ENCODE data around the gene ATP5IF1.

ATP5IF1 gene

DNA sequence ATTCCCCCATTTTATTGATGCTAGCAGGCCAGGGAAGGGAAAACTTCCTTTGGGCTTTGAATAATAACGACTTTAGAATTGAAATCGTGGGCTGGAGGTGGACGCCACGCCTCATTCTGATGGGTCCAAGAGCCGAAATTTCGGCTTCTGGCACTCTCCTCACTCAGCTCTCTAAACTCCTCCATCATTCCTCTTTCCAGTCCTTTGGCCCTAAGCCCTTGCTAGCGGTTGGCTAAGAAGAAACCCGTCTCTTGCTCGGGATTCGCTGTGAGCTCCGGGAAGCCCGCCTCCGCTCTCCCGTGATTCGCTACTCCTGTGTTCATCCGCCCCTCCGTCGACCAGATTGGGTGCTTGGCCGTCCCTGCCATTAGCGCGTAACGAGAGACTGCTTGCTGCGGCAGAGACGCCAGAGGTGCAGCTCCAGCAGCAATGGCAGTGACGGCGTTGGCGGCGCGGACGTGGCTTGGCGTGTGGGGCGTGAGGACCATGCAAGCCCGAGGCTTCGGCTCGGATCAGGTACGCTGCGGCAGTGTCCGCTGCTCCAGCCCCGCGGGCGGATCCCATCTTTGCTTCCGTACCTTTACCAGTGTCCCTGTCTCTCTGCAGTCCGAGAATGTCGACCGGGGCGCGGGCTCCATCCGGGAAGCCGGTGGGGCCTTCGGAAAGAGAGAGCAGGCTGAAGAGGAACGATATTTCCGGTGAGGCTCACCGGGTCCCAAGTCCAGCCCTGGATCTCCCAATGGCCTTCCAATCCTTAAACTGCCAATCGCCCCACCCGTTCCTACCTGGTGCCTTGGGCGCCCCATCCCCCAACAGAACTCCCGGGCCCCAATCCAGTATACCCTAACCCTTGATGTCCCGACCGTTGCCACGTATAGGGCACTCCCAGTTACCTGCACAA lies at the start of gene ATP5IF1:
TSS of gene ATP5IF1 (plus strand) at position 370 of the 901 bp plus-strand sequence. CDS start at position 430, 60 bp downstream.
- peak; percentile 100 for DNase-seq (ENCODE audit: low spot score)

DNA sequence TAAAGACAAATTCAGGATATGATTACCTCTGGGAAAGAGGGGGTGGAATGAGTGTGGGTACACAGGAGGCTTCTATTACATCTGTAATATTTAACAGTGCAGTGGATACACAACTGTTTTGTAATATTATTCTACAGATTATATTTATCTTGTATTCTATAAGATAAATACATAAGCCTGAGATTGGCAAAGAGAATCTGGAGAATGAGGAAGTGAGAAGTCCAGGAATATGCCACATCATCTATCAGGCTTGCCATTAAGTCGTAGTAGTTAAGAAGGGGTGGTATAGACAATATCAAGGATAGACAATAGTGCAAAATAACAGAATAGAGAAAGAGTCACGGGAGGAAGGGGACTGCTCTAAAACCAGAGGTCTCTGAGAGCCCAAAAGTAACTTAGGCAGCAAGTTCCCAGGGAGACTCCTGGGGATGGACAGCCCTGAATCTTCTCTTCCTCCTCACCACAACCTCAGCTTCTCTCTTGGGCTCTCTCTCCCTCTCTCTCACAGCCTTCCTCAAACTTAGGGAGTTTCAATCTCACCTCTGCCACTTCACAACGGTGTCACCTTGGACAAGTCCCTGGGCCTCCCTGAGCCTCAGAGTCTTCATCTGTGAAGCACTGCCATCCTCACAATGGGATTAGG lies 45.5 kb upstream of the ATP5IF1 start:
- no peak for DNase-seq (ENCODE audit: low spot score)

GRCh38 chr1:28190996-28191645 lies 44.8 kb upstream of the ATP5IF1 start:
- no peak for DNase-seq (ENCODE audit: low spot score)

- no peak for DNase-seq (ENCODE audit: low spot score)
These were observed 42.2 kb upstream of the ATP5IF1 start for GRCh38 chr1:28193701-28194161.

- DNase-seq (ENCODE audit: low spot score), result no peak
These were observed 41.4 kb upstream of the ATP5IF1 start for GRCh38 chr1:28194326-28195035.

DNA sequence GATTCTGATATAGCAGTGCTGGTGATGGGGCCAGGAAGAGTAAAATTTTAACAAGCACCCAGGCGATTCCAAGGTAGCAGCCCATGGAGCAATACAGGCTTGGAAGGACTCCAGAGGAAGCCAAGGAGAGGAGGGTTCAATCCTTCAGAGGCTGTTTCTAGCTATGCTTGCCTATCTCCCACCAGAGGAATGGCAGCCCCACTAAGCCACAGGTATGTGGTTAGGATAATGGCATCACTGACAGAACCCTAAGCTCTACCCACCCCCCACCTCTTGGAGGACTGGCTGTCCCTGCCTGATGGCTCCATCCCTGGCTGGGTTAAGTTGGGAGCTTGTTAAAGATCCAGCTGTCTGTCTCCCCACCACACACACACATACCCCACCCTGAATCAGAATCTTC lies 40.1 kb upstream of the ATP5IF1 start:
- no peak for DNase-seq (ENCODE audit: low spot score)

DNA sequence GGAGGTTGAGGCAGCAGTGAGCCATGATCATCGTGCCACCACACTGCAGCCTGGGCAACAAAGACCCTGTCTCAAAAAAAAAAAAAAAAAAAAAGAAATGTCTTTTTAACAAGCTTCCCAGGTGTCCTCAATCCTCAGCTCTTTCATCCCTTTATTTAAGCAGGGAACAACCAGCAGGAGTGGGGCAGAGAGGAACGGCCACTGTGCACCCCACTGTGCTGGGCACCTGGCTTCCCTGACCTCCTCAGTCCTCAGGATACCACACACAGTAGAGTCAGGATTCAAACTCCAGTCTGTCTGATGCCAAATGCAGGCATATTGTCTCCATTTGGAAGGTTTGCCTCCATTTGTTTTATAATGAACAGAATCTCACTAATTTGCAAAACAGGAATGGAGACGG lies 39.6 kb upstream of the ATP5IF1 start:
- no peak for DNase-seq (ENCODE audit: low spot score)

- DNase-seq (ENCODE audit: low spot score), result no peak
These were observed 38.1 kb upstream of the ATP5IF1 start for GRCh38 chr1:28197682-28198415.

GRCh38 chr1:28199328-28200233 lies 36.3 kb upstream of the ATP5IF1 start:
- DNase-seq (ENCODE audit: low spot score), result no peak

DNA sequence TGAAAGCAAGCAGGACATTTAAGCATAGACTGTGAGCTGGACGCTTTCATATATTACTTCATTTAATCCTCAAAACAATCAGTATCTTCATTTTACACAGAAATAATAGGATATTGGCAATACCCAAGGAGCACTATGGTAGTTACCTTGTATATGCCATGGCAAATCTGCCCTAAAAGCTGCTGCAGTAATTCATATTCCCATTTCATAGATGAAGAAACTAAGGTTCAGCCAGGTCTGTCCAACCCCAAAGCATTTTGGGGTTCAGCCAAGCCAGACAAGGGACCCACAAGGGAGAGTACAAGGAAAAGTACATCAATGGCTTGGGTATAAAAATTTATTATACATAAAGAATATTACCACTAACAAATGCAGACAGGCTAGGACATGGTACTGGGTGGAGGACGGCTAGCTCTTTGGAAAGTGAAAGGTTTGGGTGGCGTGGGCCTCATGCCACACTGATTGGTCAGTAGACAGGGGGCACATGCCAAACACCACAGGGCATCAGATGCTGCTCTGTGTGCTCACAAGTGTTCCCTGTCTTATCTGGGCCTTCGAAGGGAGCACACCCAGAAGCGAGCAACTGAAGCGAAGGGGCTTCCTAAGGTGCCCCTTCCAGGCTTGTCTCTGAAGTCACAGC lies 35.6 kb upstream of the ATP5IF1 start:
- DNase-seq (ENCODE audit: low spot score), result no peak

DNA sequence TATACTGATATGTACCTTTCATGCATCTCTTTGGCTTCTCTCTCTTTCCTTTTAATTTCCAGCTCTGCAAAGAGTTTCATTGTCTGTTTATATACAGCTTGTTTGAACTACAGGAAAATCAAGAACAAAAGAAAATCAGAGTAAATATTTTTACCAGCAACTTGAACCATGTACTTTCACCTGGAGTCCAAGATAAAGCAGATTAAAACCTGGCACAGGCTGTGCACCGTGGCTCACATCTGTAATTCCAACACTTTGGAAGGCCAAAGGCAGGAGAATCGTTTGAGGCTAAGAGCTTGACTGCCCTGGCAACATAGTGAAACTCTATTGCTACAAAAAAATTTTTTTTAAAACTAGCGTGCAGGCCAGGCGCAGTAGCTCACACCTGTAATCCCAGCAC lies 30.7 kb upstream of the ATP5IF1 start:
- DNase-seq (ENCODE audit: low spot score), result no peak

DNA sequence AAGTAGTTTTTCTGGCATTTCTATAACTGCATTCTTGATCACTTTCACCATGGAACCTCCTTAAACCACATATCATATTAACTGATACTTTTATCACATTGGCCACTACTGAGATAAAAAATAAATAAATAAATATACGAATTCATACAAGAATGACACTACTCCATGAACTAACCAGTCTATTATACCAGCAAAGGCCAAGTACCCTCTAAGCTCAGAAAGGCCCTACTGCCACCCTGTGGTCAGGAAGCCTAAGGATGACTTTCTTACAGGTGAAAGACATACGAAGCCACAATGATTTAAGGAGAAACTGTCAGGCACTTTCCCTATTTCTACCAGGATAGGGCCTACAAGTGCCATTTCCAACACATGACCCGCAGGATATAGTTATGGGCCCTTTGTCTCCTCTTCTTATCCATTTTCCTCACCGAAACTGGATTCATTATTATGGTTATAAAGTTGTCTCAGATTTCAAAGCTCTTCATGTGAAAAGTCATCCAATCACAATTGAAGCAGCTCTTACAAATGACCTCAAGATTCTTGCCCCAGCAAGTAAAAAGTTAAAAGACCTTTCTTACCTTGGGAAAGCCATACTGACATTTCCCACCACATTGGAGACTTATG lies 27.0 kb upstream of the ATP5IF1 start:
- peak; percentile 72 for DNase-seq (ENCODE audit: low spot score)

GRCh38 chr1:28209700-28210099 lies 26.2 kb upstream of the ATP5IF1 start:
- DNase-seq (ENCODE audit: low spot score), result no peak

- no peak for DNase-seq (ENCODE audit: low spot score)
These were observed 22.6 kb upstream of the ATP5IF1 start for GRCh38 chr1:28213315-28213714.

DNA sequence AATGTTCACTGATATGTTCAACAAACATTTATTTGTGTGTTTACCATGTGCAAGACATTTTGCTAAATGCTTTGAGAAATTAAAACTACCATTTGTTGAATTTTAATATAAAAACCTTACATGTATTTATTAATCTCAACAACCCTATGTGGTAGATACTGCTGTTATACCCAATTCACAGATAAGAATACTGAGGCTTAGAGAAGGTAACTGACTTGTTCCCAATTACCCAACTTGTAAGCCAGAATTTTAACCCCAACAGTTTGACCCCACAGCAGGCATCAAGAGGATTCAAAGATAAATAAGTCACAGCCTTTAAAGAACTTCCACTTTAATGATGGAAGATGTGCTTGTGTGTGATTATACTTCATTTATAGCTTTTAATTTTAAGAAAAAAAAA lies 6.8 kb upstream of the ATP5IF1 start:
- no peak for DNase-seq (ENCODE audit: low spot score)

DNA sequence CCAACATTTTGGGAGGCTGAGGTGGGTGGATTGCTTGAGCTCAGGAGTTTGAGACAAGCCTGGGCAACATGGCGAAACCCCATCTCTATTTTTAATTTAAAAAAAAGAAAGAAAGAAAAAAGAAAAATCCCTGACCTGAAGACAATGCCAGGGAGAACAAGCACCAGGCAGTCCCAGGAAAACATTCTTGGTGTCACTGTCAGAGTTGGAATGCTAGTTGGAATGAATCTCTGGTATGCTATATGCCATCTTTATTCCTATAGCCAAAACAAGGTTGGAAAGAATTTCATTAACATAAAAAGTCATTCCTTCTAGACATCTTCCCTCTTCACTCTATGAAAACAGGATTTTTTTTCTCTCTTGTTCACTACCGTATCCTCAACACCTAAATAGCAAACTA lies 5.9 kb upstream of the ATP5IF1 start:
- no peak for DNase-seq (ENCODE audit: low spot score)

GRCh38 chr1:28232558-28233263 lies 3.2 kb upstream of the ATP5IF1 start, which contains the start of gene DNAJC8:
TSS of gene DNAJC8 (minus strand) at chr1:28233029. CDS start at chr1:28232998, 31 bp downstream.
- DNase-seq (ENCODE audit: low spot score), result peak; percentile 97

GRCh38 chr1:28233264-28233606 lies 2.7 kb upstream of the ATP5IF1 start:
- DNase-seq (ENCODE audit: low spot score), result no peak

Measured in AG08395 (cell line).